VCaP (cell line): Measurements from ENCODE around the gene CEP85L.

Source experiments
- H3K27ac ChIP-seq: fragments of 450-650 bp; 2 replicates; pipeline ENCODE4 v1.5.1; 2017
- CTCF ChIP-seq: fragments of 450-650 bp; conservative IDR thresholded peaks from 2 replicates; pipeline ENCODE4 v1.5.1; 2017; ENCODE audit warnings: mild to moderate bottlenecking, moderate library complexity

The CEP85L gene

GRCh38 chr6:118536478-118536877, 114.9 kb downstream of the CEP85L start:
- no peak for TF ChIP-seq CTCF
- no peak overlapping the region for H3K27ac ChIP-seq

GRCh38 chr6:118535176-118535844, 116.1 kb downstream of the CEP85L start:
- no peak for TF ChIP-seq CTCF
- no peak overlapping the region for H3K27ac ChIP-seq

DNA sequence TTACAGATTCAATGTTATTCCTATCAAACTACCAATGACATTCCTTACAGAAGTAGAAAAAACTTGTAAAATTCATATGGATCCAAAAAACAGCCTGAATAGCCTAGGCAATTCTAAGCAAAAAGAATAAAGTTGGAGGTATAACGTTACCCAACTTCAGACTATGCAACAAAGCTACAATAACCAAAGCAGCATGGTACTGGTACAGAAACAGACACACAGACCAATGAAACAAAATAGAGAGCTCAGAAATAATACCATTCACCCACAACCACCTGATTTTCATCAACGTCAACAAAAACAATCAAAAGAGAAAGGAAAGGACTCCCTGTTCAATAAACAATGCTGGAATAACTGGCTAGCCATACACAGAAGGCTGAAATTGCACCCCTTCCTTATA, 120.4 kb downstream of the CEP85L start:
- no peak overlapping the region for H3K27ac ChIP-seq
- TF ChIP-seq CTCF: no peak

DNA sequence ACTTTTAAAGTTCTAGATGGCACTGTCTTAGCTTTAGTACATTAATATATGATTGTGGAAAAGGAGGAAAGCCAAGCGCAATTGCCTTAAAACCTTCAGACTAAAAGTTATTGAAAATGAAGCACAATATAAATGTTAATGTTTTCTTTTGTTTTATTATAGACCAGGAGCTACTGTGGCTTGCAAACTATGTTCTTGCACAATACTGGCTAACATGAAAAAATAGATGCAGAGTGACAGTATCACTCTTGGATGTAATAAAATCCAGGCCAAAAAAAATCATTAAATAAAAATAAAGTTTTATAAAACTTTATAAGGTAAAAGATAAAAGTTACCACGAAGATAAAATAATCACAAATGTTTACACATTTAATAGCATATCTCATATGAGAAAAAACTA, 121.6 kb downstream of the CEP85L start:
- no peak for TF ChIP-seq CTCF

GRCh38 chr6:118528129-118528528, 123.3 kb downstream of the CEP85L start:
- no peak for TF ChIP-seq CTCF

More for the DNA sequence above, 121.6 kb downstream of the CEP85L start:
- H3K27ac ChIP-seq: no peak overlapping the region

DNA sequence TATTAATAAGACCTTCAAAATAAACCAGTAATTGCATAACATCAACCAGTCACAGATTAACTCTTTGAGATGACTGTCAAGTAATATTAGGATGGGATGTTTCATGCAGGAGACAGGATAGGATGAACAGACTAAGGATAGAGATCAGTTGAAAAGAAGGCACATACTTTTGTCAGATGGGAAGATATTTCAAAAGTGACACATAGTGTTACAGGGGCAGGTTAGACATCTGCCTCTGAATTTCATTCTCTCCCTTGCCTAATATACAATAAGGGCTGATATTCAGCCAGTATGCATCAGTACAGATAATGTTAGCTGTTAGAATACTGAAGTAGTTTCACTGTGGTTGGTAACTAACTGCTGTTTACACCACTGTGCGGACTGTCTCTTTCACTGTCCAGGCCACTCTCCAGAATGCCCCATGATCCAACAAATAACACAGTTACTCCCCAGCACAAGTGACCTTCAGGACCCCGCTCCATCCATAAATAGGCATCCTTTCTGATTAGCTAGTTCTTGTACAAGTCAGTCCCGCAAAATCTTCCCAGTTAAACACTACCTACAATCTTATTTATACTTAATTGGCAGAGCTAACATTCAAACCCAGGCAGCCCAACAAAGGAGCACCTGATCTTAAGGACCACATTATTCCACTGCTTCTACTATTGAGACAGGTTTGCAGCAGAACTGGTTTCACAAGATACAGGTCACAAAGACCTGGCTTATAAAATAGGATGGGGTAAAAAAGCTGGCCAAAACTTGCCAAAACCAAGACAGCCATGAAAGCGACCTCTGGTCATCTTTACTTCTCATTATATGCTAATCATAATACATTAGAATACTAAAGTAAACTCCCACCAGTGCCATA, 125.2 kb downstream of the CEP85L start:
- TF ChIP-seq CTCF: no peak
- no peak overlapping the region for H3K27ac ChIP-seq

More at GRCh38 chr6:118528129-118528528, 123.3 kb downstream of the CEP85L start:
- no peak overlapping the region for H3K27ac ChIP-seq

DNA sequence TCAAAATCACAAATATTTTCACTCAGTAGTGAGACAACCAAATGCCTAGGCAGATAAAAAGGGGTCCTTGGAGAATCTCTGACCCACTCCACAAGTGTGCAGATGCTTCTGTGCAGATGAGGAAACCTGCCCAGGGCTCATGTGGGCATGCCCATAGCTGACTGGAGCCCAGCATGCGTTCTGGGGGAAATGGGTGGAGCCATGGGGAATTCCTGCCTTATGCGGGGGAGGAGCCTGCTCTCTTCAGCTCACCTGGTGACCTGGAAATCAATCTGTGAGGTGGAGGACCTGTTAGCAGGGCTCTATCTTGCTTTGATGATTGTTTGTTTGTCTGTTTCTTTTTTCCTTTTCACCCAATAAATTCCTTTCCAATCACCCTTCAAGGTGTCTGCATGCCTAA, 126.7 kb downstream of the CEP85L start:
- no peak for TF ChIP-seq CTCF
- H3K27ac ChIP-seq: no peak overlapping the region
